ENCODE data around the gene SFXN3. TPM values are rescaled to one million over a fixed set of nuclear protein-coding genes. Genes with fewer than 3 reads are reported as not detected.

SFXN3 gene
- total and polyA plus RNA-seq, 2 of the 13 experiments (the other 11 are each of a cell fraction or from before 2014, with no cell fraction given), result 16.8 to 71.5 TPM

GRCh38 chr10:100986952-100987684 lies 43.9 kb upstream of the SFXN3 start, which contains the start of the genes MRPL43 and TWNK (continued):
- TF ChIP-seq ZHX2 (IDR thresholded peaks at IDR 0.05; ENCODE audit: low read depth) (peak; percentile 68), ZHX2 (CRISPR knock-in tag; IDR thresholded peaks at IDR 0.05; ENCODE audit: borderline replicate concordance) (peak; percentile 45; the same call in 1 of the 2 replicates), ZNF772 (CRISPR knock-in tag; IDR thresholded peaks at IDR 0.05) (peak; percentile 67; the same call in 1 of the 2 replicates), ZNF576 (CRISPR knock-in tag; IDR thresholded peaks at IDR 0.05) (peak; percentile 12; the same call in 1 of the 2 replicates), MIER3 (CRISPR knock-in tag; IDR thresholded peaks at IDR 0.05; ENCODE audit: borderline replicate concordance) (no peak), HMG20B (CRISPR knock-in tag; conservative IDR thresholded peaks at IDR 0.05) (no peak), ZSCAN12 (CRISPR knock-in tag; IDR thresholded peaks at IDR 0.05) (no peak), ZFP82 (CRISPR knock-in tag; IDR thresholded peaks at IDR 0.05; ENCODE audit: borderline replicate concordance) (no peak), ESRRA (CRISPR knock-in tag; IDR thresholded peaks at IDR 0.05; ENCODE audit: low read depth) (peak; percentile 81), KDM5A (IDR thresholded peaks at IDR 0.05; ENCODE audit: borderline replicate concordance, low read length) (peak; percentile 96), ZNF33B (CRISPR knock-in tag; IDR thresholded peaks at IDR 0.05) (no peak; the same call in 1 of the 2 replicates), GPBP1L1 (CRISPR knock-in tag; IDR thresholded peaks at IDR 0.05) (no peak), ZNF234 (CRISPR knock-in tag; conservative IDR thresholded peaks at IDR 0.05) (0 out of 2 replicates have a peak, but pooled peaks have one; percentile 43), LCORL (IDR thresholded peaks at IDR 0.05) (no peak), LCORL (CRISPR knock-in tag; IDR thresholded peaks at IDR 0.05) (0 out of 2 replicates have a peak, but pooled peaks have one; percentile 18), ZSCAN9 (CRISPR knock-in tag; IDR thresholded peaks at IDR 0.05; ENCODE audit: borderline replicate concordance) (no peak), SATB2 (CRISPR knock-in tag; IDR thresholded peaks at IDR 0.05) (no peak), ZNF263 (CRISPR knock-in tag; IDR thresholded peaks at IDR 0.05) (no peak; the same call in 1 of the 2 replicates)
- TF ChIP-seq, protein P1, sequence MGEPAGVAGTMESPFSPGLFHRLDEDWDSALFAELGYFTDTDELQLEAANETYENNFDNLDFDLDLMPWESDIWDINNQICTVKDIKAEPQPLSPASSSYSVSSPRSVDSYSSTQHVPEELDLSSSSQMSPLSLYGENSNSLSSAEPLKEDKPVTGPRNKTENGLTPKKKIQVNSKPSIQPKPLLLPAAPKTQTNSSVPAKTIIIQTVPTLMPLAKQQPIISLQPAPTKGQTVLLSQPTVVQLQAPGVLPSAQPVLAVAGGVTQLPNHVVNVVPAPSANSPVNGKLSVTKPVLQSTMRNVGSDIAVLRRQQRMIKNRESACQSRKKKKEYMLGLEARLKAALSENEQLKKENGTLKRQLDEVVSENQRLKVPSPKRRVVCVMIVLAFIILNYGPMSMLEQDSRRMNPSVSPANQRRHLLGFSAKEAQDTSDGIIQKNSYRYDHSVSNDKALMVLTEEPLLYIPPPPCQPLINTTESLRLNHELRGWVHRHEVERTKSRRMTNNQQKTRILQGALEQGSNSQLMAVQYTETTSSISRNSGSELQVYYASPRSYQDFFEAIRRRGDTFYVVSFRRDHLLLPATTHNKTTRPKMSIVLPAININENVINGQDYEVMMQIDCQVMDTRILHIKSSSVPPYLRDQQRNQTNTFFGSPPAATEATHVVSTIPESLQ (CRISPR knock-in tag; conservative IDR thresholded peaks at IDR 0.05), result no peak
- TF ChIP-seq, protein P2, sequence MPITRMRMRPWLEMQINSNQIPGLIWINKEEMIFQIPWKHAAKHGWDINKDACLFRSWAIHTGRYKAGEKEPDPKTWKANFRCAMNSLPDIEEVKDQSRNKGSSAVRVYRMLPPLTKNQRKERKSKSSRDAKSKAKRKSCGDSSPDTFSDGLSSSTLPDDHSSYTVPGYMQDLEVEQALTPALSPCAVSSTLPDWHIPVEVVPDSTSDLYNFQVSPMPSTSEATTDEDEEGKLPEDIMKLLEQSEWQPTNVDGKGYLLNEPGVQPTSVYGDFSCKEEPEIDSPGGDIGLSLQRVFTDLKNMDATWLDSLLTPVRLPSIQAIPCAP (CRISPR knock-in tag; IDR thresholded peaks at IDR 0.05; ENCODE audit: low read depth), result no peak
